GM03348 (cell line): ENCODE results near the gene CSMD2.

Source experiments
- DNase-seq: peaks from one replicate; pipeline ENCODE4 v3.0.0; 2012; ENCODE audit warnings: low spot score

CSMD2 gene

DNA sequence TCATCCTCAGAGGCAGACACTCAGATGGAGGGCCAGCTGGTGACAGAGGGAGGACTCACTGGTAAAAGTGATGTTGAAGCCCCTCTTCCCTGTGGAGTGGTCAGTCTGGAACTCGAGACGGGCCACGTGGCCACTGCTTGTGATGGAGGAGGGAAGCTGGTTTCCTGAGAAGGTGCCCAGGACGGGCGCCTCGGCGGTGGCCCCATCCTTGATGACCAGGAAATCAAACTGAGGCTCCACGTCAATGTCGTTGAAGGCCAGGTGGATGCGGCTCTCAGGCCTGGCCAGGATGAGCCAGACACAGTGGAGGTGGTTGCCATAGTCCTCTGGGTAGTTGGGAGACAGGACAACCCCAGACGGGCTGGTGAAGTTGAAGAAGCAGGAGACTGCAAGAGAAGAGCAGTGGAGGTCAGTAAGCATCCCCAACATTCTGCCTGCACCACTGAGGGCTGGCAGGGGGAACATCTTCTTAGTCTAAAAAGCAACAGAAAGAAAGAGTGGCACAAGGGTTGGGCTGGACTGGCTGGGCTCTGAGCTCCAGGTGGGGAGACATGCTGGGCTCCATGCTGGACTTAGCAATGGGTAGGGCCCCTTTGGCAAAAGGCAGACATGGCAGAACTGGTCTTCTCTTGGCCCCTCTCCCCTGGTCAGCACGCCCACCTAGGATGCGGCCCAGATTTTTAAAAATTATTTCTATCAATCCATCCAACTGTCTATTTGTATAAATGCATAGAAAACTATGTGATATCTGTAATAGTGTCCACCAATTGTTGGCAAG is 421.6 kb downstream of the CSMD2 start:
- no peak for DNase-seq

- no peak for DNase-seq
Observed at GRCh38 chr1:33742663-33743062, 422.4 kb downstream of the CSMD2 start.

DNA sequence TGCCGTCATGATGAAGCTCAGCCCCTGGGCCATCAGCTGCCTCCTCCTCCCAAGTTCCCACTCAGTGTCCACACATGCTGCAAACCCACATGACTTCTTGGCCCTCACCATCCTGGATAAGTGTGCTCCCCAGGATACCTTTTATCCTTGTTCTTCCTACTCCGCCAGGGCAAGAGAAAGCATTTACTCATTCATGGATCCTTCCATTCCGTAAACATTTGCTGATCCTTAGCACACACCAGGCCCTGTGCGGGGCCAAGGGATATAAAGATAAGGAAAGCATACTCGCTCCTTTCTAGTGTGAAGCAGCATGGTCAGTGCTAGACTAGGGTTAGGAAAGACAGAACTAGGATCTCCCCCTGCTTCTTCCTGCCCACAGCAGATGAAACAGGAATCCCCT is 423.3 kb downstream of the CSMD2 start:
- no peak for DNase-seq

GRCh38 chr1:33740040-33740744 is 424.8 kb downstream of the CSMD2 start:
- no peak for DNase-seq

GRCh38 chr1:33738976-33739375 is 426.1 kb downstream of the CSMD2 start:
- no peak for DNase-seq

DNA sequence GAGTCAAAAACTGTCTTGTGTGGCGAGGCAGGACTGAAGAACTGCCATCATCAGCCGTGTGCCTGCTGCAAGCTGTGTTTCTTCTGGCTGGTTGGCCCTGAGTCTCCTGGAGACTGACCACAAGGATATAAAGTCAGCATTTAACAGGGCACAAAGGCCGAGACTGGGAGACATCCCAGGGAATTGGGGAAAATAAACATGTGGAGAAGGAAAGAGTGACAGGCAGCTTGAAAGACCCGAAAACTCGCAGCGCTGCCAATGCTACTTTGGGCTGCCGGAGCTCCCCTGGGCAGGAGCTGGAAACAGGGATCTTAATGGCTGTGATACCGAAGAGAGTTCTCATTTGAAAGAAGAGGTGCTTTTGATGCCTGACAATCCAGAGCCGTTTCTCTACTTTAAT is 426.5 kb downstream of the CSMD2 start:
- no peak for DNase-seq

DNA sequence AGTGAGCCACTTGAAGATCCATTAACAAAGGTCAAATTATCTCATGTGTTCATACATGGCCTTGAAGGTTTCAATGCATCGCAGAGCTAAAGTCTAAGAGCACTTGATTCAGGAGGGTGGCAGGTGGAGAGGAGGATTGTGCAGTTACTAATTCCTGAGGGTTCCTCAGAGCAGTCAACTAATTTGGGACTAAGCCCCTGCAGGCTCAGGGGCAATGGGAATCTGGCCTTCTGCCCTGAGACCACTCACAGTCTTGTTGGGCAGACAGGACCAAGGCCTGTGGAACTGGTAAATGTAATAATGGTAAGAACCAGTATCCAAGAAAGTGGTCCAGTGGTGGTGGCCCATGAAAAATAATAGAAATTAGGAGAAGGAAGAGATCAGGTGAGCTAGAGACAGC is 428.5 kb downstream of the CSMD2 start:
- no peak for DNase-seq

- DNase-seq = peak; percentile 70
Observed at GRCh38 chr1:33735624-33736023, 429.4 kb downstream of the CSMD2 start.

DNA sequence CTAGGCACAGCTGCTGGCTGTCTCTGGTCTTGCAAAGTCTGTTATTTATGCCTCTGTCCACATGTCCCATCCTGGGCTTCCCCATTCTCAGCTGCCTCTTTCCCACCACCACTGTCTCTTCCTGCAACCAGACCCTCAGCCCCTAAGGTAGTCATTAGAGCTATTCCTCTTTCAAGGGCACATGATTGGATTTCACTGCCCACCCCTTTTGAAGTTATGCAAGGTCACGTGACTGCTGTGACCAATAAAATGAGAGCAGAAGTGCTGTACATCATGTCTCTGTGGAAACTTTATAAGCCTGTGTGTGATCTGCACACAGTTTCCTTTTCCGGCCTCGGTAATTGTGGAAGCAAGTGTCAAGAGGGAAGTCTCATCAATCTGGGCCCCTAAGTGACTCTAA is 437.7 kb downstream of the CSMD2 start:
- DNase-seq = no peak

GRCh38 chr1:33726274-33726804 is 438.7 kb downstream of the CSMD2 start:
- DNase-seq = no peak

GRCh38 chr1:33725556-33726160 is 439.4 kb downstream of the CSMD2 start:
- no peak for DNase-seq

- no peak for DNase-seq
Observed at GRCh38 chr1:33725037-33725436, 440.0 kb downstream of the CSMD2 start.

- DNase-seq = no peak
Observed at GRCh38 chr1:33724348-33724747, 440.7 kb downstream of the CSMD2 start.

DNA sequence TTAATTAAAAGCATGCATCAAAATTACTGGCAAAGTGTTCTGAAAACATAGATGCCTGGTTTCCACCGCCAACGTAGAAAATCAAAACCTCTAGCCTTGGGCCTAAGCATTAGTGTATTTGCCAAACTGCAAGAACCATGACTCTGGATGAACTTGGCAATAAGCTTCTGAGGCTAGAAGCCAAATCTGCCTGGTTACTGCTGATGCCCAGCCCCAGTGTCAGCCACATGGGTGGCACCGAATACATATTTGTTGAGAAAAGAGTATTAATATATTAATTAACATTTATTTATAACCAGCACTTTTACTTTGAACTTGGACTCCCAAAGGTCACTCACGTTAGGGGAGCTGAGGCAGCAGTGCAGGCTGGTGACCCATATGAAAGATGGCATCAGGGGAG is 441.8 kb downstream of the CSMD2 start:
- no peak for DNase-seq

GRCh38 chr1:33721301-33721815 is 443.7 kb downstream of the CSMD2 start:
- no peak for DNase-seq

GRCh38 chr1:33719771-33720670 is 445.0 kb downstream of the CSMD2 start:
- no peak for DNase-seq

- no peak for DNase-seq
Observed at GRCh38 chr1:33719326-33719725, 445.7 kb downstream of the CSMD2 start.

DNA sequence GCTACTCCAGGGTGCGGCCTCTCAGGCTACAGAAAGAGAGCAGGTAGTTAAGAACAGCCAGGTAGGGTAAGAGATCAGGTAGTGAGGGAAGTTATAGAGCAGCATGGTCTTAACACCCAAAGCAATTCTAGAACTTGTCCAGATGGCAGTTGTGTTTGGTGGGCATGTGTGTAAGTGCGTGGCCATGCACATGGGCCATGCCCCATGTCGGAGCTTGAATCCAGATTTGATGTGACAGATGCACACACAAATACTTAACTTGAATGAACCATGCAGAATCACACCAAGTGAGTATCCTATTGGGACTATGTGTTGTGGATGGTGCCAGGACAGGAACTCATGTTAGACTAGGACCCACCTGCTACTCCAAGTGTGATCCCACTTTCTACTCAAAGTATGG is 446.8 kb downstream of the CSMD2 start:
- DNase-seq = no peak

DNA sequence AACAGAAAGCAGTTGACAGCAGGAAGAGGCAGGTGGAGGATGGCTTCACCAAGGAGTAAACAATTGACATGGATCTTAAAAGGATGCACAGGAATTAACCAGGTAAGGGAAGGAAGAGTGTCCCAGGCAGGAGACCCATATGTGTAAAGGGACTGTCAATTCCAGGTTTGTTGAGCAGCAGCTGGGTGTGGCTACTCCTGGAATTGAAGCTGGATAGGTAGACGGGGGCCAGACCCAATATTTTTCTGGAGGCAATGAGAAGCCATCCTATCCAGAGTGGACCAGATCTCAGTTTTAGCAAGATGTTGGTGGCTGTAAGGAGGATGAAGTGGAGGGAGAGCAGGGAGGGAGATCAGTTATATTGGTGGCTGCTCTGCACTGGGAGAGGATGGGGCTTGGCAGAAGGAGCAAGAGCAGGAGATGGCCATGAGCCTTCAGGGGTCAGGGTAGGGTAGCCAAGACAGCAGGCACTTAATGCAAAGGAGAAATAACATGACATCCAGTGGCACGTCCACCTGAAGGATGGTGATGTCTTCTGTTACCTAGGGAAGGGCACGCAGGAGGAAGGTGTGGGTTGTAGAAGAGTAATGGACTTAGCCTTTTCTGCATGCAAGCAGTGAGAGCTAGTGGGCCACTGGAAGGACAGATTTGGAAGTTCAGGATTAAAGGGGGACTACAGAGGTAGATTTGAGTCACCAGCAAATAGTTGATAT is 447.9 kb downstream of the CSMD2 start:
- no peak for DNase-seq

DNA sequence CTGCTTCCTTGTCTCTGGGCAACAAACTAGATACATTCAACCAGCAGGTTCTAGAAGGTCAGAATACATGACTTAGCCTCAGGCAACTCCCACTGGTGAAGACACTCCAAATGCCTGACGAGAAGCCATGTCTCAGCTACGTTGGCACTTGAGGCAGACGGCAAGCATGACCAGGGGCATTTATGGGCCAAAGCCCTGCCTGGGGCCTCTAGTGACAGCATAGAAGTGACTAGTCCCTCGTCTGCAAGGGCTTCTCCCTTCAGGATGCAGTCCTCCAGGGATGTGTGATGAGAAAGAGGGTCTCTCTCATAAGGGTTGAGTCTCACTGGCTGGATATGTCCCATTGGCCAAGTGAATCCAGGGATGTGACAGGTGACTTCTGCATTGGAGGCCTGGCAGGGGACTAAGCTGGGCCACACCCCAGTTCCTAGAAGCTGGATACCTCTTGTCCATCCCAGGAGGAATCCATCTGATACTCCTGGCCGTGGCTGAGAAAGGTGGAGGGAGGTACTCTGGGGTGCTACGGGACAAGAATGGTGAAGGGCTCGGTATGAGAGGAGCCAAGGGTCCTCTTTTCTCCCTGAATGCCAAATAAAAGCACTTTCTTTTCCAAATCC is 449.7 kb downstream of the CSMD2 start:
- DNase-seq = no peak

- DNase-seq = no peak
Observed at GRCh38 chr1:33714421-33714820, 450.6 kb downstream of the CSMD2 start.
